SU-DHL-6 (cell line): ENCODE data around the gene KIAA2012.

Experiments used
- CTCF ChIP-seq: fragments of 200-600 bp; sonication (generic); IDR thresholded peaks from one replicate; pipeline ENCODE4 v1.5.1; 2017; ENCODE audit warnings: antibody characterized with exemption, mild to moderate bottlenecking, low read length, moderate library complexity; ENCODE audit not compliant: insufficient read depth, poor library complexity, severe bottlenecking
- EZH2phosphoT487 ChIP-seq: fragments of 200-600 bp; sonication (generic), shearing (Covaris generic); conservative IDR thresholded peaks from 2 replicates; pipeline ENCODE4 v1.6.1; 2018; ENCODE audit warnings: mild to moderate bottlenecking, antibody characterized with exemption, low read length, moderate library complexity, mixed read lengths

GRCh38 chr2:202035941-202036372 is 37.1 kb upstream of the KIAA2012 start:
- TF ChIP-seq CTCF (no peak), EZH2phosphoT487 (no peak)
